Measurements from ENCODE around the gene BRSK1.
"Not testable (repeated sequence)": the region's sequence is repeated elsewhere in the genome, so short reads cannot be mapped to it uniquely, and the experiment has no call there.

Gene BRSK1

DNA sequence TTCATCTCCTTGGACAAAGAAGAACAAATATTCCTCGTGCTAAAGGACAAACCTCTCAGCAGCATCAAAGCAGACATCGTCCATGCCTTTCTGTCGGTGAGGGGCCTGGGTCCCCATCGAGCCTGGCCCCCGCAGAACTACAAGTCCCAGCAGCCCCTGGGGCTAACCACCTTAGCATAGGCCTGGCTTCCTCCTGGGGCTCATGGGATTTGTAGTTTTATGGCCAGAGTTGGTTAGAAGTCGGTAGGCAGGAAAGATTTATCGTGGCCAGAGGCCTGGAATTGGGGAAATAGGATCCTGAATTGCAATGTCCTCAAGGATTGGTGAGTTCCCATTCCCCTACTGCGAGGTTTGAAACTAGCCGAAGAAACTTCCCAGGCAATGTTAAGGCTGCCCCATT, 21.7 kb downstream of the BRSK1 start:
- peak; percentile 46 for DNase-seq

DNA sequence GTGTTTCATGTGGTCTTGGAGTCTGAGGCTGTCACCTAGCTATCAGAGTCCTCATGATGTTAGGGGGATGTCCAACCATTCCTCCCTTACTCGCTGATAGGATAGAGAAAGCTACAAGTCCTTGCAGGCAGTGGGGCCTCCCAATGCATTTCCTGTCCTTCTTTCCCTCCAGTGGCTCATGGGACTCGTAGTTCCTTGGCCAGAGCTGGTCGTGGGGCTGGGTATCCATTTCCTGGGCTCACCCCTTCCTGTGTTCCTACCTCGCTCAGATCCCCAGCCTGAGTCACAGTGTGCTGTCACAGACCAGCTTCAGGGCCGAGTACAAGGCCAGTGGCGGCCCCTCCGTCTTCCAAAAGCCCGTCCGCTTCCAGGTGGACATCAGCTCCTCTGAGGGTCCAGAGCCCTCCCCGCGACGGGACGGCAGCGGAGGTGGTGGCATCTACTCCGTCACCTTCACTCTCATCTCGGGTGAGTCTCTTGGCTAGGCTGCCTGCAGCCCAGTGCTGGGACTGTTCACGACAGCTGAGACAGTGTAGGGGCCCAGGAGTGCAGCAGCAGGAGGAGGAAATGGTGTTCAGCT, 22.3 kb downstream of the BRSK1 start:
- DNase-seq, result no peak

GRCh38 chr19:55306712-55307111, 22.9 kb downstream of the BRSK1 start:
- DNase-seq, result no peak

GRCh38 chr19:55308281-55308680, 24.5 kb downstream of the BRSK1 start:
- no peak for DNase-seq

DNA sequence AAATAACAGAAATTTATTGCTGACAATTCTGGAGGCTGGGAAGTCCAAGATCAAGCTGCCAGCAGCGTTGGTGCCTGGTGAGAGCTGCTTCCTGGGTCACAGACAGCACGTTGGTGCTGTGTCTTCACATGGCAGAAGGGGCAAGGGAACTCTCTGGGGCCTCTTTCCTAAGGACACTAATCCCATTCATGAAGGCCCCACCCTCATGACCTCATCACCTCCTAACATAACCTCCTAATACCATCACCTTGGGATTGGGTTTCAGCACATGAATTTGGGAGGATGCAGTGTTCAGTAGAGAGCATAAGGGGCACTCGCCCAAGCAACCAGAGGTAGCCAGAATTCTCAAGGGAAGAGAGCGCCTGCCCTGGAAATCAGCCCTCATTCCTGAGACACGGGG, 25.7 kb downstream of the BRSK1 start:
- no peak for DNase-seq

DNA sequence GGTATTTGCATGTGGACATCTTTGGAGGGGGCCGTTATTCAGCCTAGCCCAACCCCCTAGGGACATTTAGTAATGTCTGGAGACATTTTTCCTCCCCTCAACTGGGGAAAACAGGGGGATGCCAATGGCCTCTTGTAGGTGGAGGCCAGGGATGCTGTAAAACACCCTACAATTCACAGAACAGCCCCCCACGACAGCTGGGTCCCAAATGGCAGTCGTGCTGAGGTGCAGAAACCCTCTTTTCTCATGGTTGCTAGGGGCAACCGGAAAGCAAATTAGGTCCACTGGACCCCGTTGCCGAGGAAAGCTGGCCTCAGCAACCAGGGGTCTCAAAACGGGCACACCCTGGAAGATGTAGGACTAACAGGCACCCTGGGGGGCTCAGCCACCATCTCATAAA, 26.7 kb downstream of the BRSK1 start:
- no peak for DNase-seq

DNA sequence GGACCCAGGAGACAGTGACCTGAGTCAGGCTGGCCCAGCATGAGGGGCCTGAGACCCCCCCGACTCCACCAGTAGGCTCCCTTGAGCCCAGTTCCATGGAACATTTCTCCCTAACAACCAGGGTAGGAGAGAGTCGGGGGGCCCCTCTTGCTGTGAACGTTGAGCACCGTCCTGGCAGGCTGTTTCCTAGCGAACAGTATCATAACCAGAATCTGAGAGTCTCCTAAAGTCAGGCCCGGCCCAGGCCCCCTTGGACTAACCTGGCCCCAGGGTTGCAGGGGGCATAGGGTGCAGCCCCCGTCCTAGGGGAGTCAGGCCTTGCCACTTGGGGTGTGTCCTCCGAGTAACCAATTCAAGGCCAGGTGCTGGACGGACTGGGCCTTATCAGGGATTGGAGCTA, 27.6 kb downstream of the BRSK1 start:
- DNase-seq, result no peak

- no peak for DNase-seq
Observed at GRCh38 chr19:55311797-55312196, 28.0 kb downstream of the BRSK1 start.

DNA sequence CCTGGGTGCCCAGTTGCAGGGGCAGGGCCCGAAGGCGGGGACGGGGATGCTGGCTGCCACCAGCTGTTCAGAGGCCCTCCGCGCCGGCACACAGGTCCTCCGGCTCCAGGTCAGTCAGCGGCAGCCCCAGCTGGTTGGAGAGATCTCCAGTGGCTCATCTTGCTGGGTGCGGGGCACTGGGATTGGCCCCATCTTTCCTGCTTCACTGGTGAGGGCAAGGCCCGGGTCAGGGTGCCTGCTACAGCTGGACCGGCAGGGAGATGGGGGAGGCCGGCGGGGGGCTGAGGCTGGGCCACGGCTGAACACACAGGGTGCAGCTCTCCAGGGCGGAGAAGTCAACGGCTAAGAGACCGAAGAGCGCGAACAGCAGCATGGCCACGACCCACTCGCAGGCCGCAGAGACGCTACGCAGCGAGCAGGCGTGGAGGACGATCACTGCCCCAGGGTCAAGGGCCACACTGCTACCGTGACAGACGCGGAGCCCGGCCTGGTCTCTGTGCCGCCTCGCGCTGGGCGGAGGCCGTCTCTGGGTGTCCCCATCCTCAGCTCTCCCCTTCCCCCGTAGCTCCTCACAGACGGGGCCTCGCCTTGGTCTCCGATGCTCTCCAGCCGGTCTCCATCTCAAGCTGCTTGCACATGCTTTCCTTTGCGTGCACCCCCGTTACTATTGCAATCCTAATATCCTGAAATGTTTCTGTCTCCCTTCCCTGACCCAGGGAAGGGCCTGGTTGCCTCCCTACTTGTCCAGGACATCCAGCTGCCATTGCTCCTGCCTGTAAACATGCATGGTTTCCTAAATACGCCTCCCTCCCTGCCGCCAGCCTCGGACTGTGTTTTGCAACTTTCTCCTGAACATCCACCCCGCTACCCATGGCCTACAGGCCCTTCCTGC, 29.1 kb downstream of the BRSK1 start:
- no peak for DNase-seq

DNA sequence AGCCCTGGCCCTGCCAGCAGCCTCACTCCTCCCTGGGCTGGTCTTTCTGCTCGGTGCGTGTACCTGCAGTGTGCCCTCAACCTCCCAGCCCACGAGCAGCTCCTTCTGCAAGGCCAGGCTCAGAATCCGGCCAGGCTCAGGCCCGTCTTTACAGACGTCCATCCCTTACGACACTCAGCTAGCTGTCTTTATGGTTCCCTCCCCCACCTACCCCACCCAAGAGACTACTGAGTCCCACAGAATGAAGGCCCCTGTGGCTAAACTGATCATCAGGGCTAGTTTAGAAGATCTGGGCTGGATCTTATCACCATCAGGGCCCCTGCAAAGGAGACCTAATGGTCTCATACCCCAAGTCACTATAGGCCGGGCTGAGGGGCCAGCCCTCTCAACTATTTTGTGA, 30.6 kb downstream of the BRSK1 start:
- DNase-seq, result no peak

- no peak for DNase-seq
Observed at GRCh38 chr19:55315956-55316525, 32.2 kb downstream of the BRSK1 start.

- DNase-seq, result no peak
Observed at GRCh38 chr19:55316646-55317045, 32.8 kb downstream of the BRSK1 start.

GRCh38 chr19:55319785-55320184, 36.0 kb downstream of the BRSK1 start:
- no peak for DNase-seq

DNA sequence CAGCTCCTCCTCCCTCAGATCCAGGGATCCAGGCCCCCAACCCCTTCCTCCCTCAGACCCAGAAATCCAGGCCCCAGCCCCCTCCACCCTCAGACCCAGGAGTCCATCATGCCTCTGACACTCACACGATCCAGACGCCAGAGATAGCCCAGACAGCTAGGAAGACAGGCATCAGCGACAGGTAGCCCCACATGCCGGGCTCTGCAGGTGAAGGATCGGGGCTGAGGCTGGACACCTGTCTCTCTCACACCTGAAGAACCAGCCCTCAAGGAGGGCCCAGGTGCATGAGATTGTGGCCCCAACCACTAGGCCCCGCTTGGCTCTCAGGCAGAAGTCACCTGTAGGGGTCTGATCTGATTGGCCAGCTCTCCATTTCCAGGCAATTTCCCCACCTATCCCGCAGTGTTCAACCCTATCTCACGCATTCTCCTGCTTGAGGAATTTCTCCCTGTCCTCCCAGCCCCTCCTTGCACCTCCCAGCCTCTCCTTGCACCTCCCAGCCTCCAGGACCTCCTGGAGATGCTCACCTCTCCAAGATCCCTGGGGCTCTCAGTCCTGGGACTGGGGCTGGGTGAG, 37.1 kb downstream of the BRSK1 start:
- DNase-seq, result no peak

- no peak for DNase-seq
Observed at GRCh38 chr19:55321466-55322137, 37.8 kb downstream of the BRSK1 start.

GRCh38 chr19:55322204-55322885, 38.5 kb downstream of the BRSK1 start:
- no peak for DNase-seq

DNA sequence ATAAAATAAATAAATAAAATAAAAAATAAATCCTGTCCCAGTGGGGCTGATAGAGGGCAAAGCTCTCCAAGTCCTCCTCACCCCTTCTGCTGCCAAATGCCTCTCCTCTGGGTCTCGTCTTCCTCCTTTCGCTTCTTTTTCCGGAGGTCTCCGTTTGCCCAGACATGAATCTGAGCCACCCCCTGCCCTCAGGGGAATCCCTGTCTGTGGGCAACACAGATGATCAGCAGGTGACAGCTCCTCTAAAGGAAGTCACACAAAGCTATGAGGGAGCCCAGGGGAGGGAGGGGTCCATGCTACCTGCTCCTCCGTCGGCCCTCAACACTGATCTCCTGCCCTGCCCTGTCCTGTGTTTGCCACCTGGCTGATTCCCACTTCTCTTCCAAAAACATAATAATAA, 40.9 kb downstream of the BRSK1 start:
- no peak for DNase-seq

- DNase-seq, result no peak
Observed at GRCh38 chr19:55325172-55325571, 41.4 kb downstream of the BRSK1 start, which contains the start of gene TMEM150B. Gene TMEM150B (minus strand): TSS chr19:55325341. CDS start chr19:55321036, 4,305 bp downstream.

DNA sequence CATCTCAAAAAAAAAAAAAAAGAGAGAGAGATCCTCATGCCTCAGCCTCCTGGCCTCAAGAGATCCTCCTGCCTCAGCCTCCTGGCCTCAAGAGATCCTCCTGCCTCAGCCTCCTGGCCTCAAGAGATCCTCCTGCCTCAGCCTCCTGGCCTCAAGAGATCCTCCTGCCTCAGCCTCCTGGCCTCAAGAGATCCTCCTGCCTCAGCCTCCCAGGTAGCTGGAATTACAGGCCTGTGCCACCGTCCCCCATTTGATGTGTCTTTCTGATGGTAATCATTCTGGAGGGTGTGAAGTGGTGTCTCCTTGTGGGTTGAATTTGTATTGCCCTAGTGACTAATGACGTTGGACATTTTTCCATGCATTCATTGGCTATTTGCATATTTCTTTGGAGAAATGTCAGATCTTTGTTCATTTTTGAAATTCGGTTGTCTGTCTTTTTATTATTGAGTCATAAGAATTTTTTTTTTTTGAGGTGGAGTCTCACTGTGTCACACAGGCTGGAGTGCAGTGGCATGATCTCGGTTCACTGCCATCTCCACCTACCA, 45.0 kb downstream of the BRSK1 start:
- DNase-seq, result peak; percentile 15

DNA sequence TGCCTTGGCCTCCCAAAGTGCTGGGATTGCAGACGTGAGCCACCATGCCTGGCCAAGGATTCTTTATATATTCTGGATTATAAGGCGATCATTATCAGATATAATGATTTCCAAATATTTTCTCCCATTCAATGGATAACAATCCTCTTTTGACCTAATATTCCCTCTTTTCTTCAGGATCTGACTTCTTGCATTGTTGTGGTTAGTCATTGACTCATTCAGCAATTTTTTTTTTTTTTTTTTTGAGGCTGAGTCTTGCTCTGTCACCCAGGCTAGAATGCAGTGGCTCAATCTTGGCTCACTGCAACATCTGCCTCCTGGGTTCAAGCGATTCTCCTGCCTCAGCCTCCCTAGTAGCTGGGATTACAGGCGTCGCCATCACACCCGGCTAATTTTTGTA, 46.0 kb downstream of the BRSK1 start:
- DNase-seq, result not testable (repeated sequence)

- DNase-seq, result no peak
Observed at GRCh38 chr19:55333870-55334269, 50.1 kb downstream of the BRSK1 start.

GRCh38 chr19:55336101-55336500, 52.3 kb downstream of the BRSK1 start:
- DNase-seq, result no peak
